Measurements from ENCODE around the gene FNTB.

The FNTB gene

DNA sequence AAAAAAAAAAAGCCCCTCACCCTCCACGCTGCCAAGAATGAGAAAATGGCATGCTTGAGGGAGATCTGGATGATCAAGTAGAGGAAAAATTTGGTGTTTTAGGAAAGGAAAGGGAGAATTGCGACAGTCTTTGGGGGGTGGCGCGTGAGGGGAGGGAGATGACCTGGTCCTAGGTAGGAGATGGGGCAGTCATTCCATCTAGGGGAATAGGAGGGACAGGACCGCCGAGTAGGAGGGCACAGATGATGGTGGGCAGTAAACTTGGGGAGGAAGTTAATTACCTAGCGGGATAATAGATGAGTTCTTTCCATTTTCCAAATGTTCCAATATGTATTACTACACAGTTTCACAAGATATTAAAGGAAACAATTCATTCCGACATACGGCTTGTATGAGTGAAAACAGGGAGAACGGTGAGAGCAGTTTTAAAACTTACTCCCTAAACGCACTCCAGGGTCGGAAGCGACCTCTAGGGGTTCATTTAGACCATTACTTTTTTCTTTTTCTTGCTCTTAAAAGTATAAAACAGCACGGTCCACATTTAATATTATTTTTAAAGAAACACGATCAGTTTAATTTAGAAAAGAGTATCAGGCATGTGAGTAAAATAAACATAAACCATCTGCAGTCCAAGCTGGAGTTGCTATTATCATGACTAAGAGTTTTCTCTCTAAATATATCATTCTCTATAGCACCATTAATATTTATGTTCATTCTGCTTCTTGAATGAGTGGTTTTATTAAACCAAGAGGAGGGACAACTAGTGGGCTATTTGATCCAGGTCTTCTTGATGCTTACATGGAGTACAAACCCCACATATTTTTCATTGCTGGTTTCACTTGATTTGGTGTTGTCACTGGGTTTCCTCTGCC, 3.0 kb upstream of the FNTB start:
- DNase-seq (ENCODE audit: low spot score), result peak; percentile 73

DNA sequence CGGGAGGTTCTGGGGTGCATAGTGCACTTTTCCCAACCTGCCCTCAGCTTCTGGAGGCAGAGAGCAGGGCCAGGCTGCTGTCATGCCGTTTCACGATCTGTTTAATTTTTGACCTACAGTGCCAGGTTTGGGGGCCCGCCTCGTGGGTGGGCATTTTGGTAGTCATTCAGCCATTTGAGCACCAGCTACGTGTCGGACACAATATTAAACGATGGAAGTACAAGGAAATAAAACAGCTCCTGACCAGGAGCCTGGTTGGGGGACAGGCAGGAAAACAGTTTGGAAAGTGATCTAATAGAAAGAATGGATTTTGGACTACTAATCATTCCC, 708 bp downstream of the FNTB start:
- DNase-seq (ENCODE audit: low spot score), result no peak

DNA sequence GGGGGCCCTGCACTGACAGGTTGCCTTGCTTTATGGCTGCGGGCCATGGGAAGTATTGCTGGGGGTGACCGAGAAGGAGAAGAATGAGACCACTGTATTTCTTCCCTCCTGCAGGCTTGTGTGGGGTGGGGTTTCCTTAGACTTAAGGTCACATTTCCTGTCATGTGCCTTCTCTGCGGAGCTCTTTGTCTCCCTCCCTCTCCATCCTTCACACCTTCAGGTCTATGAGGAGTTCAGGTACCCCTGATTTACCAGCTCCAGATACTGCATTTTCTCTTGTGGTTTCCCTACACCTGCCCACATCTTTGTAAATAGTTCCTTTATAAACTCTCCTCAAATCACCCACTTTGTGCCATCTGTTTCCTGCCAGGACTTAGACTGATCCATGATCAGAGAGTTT, 3.6 kb downstream of the FNTB start:
- DNase-seq (ENCODE audit: low spot score), result no peak

DNA sequence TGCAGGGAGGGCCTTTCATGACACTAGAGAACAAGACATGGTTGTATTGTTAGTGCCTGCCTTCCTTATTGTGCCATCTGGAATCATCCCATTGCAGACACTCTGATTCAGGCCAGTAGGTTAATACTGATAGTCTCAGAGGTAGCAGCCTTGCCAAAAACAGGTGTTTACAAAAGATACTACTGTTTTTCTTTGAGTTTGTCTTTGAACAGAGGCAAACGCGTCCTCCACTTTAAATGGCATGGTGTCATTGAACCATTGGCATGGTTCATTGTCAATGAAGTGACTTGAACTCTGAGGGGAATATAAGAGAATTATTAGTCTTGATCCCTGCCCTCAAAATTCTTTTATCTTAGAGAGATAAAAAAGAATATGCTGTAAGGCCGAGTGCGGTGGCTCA, 4.2 kb downstream of the FNTB start:
- no peak for DNase-seq (ENCODE audit: low spot score)

DNA sequence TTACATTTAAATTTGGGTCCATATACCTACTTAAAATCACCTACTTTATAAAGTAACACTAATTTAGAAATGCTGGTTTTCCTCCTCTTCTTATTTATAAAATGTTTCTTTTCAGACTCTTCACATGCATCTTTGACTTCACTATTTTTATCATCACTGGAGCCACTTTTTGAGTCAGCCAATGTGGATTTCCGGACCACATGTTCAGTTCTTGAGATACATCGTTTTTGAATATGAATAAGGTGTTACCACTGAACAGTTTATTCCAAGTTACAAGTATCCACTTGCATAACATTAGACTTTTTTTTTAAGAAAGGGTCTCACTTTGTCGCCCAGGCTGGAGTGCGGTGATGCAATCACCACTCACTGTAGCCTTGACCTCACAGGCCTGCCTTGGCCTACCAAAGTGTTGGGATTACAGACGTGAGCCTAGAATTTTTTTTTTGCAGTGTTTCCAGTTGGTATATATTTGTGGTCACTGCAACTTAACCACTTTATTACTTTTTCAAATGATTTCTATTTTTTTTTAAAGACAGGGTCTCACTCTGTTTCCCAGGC, 5.7 kb downstream of the FNTB start:
- no peak for DNase-seq (ENCODE audit: low spot score)

DNA sequence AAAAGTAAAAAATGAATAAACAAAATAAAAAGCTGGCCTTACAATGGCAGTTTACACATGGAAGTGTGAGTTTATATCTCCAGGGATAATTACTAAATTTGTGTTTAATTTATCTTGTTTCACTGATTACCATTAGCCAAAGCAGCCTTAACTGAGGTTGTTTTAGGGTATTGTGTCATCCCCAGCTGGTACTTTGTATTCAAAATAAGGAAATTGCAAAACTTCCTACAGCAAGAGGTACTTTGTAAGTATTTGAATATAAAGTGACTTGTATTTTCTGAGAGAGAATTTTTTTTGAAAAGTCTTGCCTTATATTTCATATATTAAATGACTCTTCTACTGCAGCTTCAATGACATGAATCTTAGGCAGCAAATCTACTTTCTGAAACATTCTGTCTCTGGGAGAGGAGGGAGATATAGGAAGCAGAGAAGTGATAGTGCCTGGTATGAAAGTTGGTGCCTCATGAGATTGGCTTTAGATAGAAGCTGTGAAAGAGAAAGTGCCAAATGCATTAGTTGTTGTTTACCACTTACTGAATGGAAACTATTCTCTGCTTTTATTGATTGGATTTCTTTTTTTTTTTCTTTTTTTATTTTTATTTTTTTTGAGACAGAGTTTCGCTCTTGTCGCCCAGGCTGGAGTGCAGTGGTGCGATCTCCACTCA, 6.7 kb downstream of the FNTB start:
- no peak for DNase-seq (ENCODE audit: low spot score)

DNA sequence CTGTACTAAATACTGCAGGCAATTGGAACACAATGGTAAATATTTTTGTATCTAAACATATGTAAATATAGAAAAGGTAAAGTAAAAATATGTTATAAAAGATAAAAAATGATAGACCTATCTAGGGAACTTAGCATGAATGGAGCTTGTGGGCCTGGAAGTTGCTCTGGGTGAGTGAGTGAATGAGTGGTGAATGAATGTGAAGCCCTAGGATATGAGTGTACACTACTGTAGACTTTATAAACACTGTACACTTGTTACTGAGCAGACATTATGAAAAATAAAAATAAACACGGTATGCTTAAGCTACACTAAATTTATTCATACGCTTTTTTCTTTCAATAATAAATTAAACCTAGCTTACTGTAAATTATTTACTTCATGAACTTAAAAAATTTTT, 7.8 kb downstream of the FNTB start:
- no peak for DNase-seq (ENCODE audit: low spot score)

DNA sequence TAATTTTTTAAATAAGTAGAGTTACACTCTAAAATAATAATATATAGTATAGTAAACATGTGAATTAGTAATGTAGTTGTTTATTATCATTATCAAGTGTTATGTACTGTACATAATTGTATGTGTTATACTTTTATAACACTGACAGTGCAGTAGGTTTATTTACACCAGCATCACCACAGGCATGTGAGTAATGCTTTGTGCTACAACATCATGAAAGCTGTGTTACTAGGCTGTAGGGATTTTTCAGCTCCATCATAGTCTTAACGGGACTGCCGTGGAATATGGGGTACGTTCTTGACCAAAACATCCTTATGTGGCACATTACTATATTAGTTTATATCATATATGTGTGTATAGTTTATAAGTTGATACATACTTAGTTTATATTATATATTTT, 8.6 kb downstream of the FNTB start:
- DNase-seq (ENCODE audit: low spot score), result no peak

DNA sequence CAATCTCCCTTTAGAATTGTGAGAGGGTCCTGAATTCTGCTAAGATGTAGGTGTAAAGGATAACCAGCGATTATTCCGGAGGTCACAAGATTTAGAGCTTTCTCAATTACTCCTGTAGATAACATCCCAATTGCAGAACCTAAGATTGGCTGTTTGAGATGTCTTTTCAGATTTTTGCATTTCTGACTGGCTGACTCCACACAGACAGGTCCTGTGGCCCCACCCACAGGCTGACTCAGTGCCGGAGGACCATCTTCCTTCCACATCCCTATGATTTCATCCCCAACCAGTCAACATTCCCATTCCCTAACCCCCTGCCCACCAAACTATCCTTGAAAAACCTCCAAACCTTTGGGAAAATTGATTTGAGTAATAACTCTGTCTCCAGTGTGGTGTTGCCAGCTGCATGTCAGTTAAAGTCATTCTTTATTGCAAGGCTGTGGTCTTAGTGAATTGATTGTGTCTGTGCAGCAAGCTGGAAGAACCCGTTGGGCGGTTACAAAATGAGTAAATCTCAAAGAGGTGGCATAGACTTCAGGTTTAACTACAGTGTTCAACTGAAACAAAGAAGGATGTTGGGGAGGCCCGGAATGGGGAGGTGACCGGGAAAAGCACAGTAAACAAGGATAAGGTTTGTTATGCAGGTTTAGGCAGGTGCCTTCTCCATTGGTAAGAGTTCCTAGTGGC, 10.6 kb downstream of the FNTB start:
- DNase-seq (ENCODE audit: low spot score), result no peak

DNA sequence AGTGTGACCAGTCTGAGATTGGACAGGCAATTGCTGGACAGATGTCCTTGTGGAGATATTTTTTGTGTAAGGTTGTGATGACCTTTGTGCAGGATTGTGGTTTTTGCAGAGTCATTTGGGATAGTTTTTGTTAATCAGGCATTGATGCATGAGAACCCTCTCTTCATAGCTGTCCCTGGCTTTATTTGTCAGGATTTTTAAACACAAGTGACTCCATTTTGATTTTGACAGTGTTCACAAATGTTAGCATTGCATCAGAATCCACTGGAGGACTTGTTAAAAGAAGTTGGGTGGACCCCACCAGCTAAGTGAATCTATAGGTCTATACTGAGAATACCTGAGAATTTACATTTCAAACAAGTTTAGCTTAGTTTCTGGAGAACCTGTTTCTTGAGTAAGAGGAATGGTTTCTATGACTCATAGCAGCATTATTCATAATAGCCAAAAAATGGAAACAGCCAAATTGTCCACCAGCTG, 11.8 kb downstream of the FNTB start:
- no peak for DNase-seq (ENCODE audit: low spot score)

DNA sequence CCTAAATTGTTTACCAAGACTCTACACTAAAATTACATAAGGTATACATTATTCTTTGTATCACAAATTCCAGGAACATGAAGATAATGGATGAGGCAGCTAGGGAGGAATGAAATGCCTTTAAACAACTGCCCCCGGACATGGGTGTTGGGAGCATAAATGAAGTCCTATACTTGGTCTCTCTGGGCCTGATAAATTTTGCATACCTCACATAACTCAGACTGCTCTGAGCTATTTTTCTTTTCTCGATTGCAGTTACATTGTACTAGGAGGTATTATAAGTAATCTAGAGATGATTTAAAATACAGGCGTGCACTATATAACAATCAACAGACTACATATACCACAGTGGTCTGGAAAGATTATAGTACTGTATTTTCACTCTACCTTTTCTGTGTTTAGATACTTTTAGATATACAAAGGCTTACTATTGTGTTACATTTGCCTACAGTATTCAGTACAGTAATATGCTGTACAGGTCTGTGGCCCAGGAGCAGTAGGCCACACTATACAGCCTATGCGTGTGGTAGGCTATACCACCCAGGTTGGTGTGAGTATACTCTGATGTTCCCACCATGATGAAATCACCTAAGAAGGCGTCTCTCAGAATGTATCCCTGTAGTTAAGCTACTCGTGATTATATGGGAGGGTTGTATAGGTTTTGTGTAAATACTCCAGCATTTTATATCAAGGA, 14.3 kb downstream of the FNTB start:
- no peak for DNase-seq (ENCODE audit: low spot score)

DNA sequence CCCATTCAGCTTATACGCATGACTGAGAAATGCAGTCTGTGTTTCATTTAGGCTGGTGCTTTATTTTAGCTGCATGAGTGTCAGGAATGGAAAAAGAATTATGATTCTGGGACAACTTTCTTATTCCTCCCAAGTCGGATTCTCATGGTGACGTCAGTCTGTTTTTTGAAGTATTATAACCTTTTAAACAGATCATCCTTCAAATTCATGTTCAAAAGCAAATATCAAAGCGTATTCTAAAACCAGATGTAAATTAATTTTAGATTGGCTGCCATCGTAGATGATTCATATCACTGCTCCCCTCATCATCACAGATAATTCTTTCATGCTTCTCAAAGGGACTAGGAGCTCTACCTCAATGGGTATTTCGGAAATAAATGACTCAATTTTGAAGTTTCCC, 15.0 kb downstream of the FNTB start:
- no peak for DNase-seq (ENCODE audit: low spot score)

DNA sequence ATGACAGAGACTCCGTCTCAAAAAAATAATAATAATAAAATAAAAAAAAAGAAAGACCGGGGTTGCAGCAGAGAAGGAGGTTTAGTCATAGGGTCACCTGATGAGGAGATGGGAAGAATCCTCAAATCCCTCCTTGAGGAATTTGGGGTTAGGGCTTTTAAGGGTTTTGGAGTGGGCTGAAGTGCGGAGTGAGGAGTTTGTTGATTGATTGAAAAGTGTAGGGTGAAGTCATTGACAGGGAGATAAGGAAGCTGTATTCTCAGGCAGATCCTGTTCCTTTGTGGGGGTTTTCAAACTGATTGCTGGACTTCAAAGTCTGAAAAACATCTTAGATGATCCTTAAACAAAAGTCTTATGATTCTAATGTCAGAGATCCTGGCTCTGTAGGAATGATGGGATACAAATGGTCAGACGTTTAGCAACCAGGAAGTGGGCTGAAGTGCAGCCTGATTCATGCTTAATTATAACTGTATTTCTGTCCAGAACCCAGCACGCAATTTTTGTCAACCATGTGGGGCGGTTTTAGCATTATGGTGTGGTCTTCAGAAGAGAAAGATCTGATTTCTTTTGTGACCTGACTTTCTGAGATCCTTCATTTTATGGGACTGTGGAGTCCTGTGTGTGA, 16.0 kb downstream of the FNTB start:
- no peak for DNase-seq (ENCODE audit: low spot score)

DNA sequence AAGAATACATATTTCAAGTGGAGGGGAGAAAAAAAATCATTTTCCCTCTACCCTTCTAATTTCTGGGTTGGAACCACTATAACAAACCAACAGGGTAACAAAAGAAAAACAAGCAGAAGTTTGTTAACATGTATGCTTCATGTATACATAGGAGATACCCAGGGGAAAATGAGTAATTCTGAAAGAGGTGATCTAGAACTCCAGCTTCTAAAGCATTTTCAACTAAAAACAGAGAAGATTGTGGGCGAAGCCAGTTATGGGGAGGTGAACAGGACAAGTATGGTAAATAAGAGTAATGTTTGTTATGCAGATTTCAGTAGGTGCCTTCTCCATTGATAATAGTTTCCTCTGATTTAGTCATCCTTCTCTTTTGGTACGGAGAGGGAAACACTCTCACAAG, 16.7 kb downstream of the FNTB start:
- no peak for DNase-seq (ENCODE audit: low spot score)

DNA sequence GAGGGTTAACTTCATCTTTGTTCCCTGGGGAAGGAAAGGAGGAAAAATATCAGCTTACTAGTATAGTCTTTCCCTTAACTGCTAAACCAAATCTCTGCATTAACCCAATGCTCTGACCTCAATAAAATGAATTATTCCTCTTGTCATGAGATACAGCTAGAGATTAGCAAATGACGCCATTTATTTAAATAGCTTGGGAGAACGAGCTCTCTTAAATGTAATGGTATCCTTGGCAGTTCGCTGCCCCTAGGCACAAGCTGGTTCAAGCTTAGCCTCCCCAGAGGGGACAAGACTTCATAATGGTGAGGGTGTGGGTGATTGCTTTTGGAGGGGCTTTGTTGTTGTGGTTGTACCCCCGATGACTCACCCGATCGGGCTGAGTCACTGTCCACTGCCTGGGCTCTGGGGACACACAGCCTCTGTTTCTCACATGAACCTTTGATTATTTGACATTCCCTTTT, 19.6 kb downstream of the FNTB start:
- DNase-seq (ENCODE audit: low spot score), result no peak

DNA sequence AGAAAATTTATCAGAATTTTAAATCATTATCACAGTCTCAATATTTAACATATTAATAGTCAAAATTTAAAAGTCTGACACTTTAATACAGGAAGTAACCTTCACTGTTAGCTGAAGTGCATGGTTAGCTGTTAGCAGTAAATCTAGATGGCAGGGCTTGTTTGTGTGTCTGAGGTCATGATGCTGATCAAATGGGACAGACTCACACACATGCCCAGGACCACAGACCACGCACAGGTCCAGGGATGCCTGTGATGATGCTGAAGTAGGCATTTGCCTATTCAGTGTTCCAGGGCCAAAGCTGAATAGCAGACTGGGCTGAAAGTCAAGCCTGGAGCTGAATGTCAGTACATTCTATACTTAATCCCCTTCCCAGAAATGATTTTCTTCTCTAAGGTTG, 20.5 kb downstream of the FNTB start:
- no peak for DNase-seq (ENCODE audit: low spot score)

DNA sequence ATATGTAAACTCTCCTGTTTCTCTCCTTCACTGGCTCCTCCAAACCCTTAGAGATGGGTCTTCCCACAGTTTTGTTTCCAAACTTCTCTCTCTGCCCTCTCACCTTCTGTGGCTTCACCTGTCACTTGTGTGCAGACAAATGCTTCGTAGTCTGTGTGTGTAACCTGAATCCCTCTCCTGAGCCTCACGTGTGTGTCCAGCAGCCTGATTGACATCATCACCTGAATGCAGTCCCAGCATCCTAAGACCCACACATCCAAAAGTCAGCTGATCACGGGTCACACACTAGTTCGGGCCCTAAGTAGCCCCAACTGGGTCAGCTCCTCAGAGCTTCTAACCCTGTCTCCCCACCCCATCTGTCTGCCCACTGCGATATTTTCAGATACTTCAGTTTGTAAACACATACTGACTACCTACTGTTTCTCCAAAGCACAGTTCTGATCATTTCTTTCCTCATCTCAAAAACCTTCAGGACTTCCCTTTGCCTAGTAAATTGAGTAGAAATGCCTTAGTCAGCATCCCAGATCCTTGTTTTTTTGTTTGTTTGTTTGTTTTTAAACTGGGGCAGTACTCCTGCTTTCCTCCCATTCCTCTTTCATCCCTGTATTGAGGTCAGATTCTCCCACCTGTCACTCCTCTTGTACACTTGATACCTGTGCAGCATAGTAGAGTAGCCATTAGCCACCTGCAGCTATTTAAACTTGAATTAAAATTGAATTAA, 23.7 kb downstream of the FNTB start:
- no peak for DNase-seq (ENCODE audit: low spot score)

DNA sequence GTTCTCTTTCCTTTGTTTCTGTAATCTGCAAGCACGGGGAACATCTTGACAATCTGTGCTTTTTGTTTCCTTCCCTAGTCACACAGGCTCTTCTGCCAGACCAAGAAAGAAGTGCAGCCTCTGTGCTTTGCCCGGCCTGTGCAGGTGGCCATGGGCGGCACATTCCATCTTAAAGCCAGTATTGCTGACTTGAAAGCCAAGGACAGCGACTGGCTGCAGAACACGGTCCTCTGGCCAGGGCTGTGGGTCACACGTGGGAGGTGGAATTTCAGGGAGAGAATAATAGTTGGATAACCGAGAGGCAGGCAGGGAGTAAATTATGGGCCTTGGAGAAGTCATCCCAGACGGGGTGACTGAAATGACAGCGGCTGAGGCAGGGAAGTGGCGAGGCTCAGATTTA, 24.8 kb downstream of the FNTB start:
- no peak for DNase-seq (ENCODE audit: low spot score)

DNA sequence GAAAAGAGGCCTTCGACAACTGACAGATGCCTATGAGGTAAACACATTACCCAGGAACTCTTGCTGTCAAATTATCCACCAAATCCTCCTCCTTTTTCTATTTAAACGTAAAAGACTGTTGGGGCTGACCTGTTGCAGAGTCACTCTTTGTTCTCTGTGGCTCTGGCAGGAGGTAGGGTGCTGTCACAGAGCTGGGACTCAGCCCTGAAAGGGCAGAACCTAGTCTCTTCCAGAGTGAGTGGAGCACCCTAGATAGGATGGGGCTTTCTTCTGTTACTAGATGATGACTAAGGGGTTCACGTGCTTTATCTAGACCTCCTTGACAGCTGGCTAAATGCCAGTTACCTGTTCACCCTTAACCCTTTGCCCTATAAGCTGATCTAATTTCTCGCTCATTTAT, 25.7 kb downstream of the FNTB start:
- no peak for DNase-seq (ENCODE audit: low spot score)

DNA sequence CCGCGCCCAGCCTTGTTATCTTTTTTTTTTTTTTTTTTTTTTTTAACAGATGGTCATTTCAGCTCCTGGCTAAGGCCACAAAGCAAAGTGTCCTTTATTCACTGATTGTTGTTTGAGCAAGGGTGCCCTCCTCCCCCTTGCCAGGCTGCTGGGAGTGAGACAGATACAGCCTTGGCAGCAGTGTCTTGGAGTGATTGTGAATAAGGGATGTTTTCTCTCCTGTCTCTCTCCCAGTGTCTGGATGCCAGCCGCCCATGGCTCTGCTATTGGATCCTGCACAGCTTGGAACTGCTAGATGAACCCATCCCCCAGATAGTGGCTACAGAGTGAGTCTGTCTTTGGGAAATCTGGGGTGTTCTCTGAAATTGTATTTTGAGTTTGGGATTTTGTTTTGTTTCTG, 28.7 kb downstream of the FNTB start:
- DNase-seq (ENCODE audit: low spot score), result no peak

DNA sequence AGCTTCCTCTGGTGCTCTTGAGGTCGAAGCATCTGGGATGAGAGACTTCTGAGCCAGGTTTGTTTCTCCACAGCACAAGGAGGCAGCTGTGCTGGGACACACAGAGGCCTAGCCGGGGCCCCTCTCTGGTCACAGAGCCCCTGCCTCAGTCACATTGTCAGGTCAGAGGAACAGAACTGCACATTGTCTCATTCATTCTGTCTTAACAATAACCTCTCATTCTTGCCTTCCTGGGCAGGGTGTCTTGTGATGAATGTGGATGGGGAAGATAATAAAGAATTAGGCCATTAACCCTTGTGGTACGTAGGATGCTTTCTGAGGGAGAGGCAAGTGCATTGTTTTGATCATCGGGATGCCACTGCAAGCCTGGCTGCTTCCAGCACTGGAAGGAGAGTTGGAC, 29.8 kb downstream of the FNTB start:
- DNase-seq (ENCODE audit: low spot score), result no peak
